OCI-LY3 (cell line): Measurements from ENCODE around the gene RPP38.

Source experiments
- CTCF ChIP-seq: fragments of 200-600, 300-600 bp; sonication (generic); IDR thresholded peaks from 2 replicates; pipeline ENCODE4 v1.5.1; 2014; ENCODE audit warnings: antibody characterized with exemption, low read length, low read depth
- EZH2phosphoT487 ChIP-seq: fragments of 200-600 bp; shearing (Covaris generic); IDR thresholded peaks from 2 replicates; pipeline ENCODE4 v1.6.1; 2018; ENCODE audit warnings: antibody characterized with exemption, mixed run types, low read depth

GRCh38 chr10:15124190-15124589 is 27.0 kb downstream of the RPP38 start:
- TF ChIP-seq CTCF (no peak), EZH2phosphoT487 (no peak)
